A673 (cell line): ENCODE results near the gene SIGLEC10. TPM values are rescaled to one million over a fixed set of nuclear protein-coding genes. Genes with fewer than 3 reads are reported as not detected.

ENCODE experiments used
- BruUV-seq: library from RNA; stranded (reverse); fragments of 400-500 nt; replicated peaks from 2 replicates; lab custom pipeline; 2021; lab: Mats Ljungman, UMichigan
- CTCF ChIA-PET: fragments of 300-600 bp; sonication (Branson Sonifier 250); formaldehyde crosslinking; loops from one replicate; lab custom pipeline; 2022; ENCODE audit warnings: antibody characterized with exemption; lab: Charles Lee
- POLR2A ChIA-PET: fragments of 300-600 bp; sonication (Branson Sonifier 250); formaldehyde crosslinking; loops from one replicate; lab custom pipeline; 2022; ENCODE audit warnings: antibody characterized with exemption; ENCODE audit not compliant: low non-redundant PET; lab: Charles Lee
- DNase-seq: peaks from one replicate; pipeline ENCODE4 v3.0.0-alpha.2; 2015; ENCODE audit warnings: low spot score
- H3K27ac ChIP-seq: fragments of 200-600 bp; sonication (generic); 2 replicates; pipeline ENCODE4 v1.5.1; 2016; ENCODE audit warnings: mixed run types, low read depth, mild to moderate bottlenecking, mixed read lengths, antibody characterized with exemption, low read length; ENCODE audit not compliant: poor library complexity, severe bottlenecking
- H3K27me3 ChIP-seq: fragments of 200-600 bp; sonication (generic); replicated peaks from 2 replicates; pipeline ENCODE4 v1.6.1; 2017; ENCODE audit warnings: mixed run types, low read depth, mild to moderate bottlenecking, mixed read lengths, antibody characterized with exemption, low read length; ENCODE audit not compliant: insufficient read depth, poor library complexity
- H3K36me3 ChIP-seq: fragments of 200-600 bp; sonication (generic); 2 replicates; pipeline ENCODE4 v1.6.1; 2016; ENCODE audit warnings: mixed run types, mild to moderate bottlenecking, mixed read lengths, antibody characterized with exemption, low read length; ENCODE audit not compliant: insufficient read depth, poor library complexity, severe bottlenecking
- H3K4me1 ChIP-seq: fragments of 200-600 bp; sonication (generic); 2 replicates; pipeline ENCODE4 v1.6.1; 2017; ENCODE audit warnings: mixed run types, mild to moderate bottlenecking, mixed read lengths, antibody characterized with exemption, low read length; ENCODE audit not compliant: insufficient read depth, poor library complexity, severe bottlenecking
- H3K4me3 ChIP-seq: fragments of 200-600 bp; sonication (generic); 2 replicates; pipeline ENCODE4 v1.5.1; 2016; ENCODE audit warnings: low read depth, mixed run types, mild to moderate bottlenecking, mixed read lengths, low read length; ENCODE audit not compliant: poor library complexity, severe bottlenecking
- H3K9me3 ChIP-seq: fragments of 200-600 bp; sonication (generic); 2 replicates; pipeline ENCODE4 v1.6.1; 2016; ENCODE audit warnings: mixed run types, low read depth, mild to moderate bottlenecking, mixed read lengths, antibody characterized with exemption, low read length; ENCODE audit not compliant: poor library complexity, severe bottlenecking
- EZH2 ChIP-seq: fragments of 200-600 bp; sonication (generic); IDR thresholded peaks from 2 replicates; pipeline ENCODE4 v1.6.1; 2017; ENCODE audit warnings: borderline replicate concordance, low read depth, mild to moderate bottlenecking, mixed read lengths, antibody characterized with exemption, low read length; ENCODE audit not compliant: poor library complexity, severe bottlenecking
- intact Hi-C: fragments of 100-400 bp; cut with micrococcal nuclease; formaldehyde crosslinking; loops from one replicate; pipeline ENCODE4 v1.10.0; 2022; ENCODE audit not compliant: unreplicated experiment
- total RNA-seq: library from RNA; stranded (reverse); gene quantifications from 2 replicates; pipeline ENCODE4 v1.2.3, GENCODE V29; 2021
- TF ChIP-seq, protein P1 (sequence below): fragments of 300-800, 200-600 bp; sonication (generic); conservative IDR thresholded peaks from 2 replicates; pipeline ENCODE4 v1.5.1; 2017; ENCODE audit warnings: low read depth, mild to moderate bottlenecking, antibody characterized with exemption, low read length, moderate library complexity, mixed read lengths

SIGLEC10 gene
- total RNA-seq, 1 experiment from 2014 or later = not detected

DNA sequence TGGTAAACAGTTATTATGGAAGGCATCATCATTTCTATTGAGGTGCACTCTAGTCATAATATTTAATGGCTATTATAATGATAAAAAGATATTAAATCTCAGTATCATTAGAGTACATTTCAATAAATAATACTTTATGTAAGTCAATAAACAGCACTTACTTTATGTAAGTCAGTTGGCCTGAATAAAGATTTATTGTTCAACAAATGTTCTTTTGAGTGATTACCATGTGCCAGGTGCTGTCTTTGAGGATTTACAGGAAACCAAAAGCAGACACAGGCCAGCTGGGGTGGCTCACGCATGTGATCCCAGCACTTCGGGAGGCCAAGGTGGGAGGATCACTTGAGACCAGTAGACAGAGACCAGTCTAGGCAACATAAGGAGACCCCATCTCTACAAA lies 40.0 kb downstream of the SIGLEC10 start:
- ChIA-PET POLR2A (no interaction called here), CTCF (no interaction called here)
- BruUV-seq = no TSS peak
- no peaks in the 10 kb centered on the region for H3K4me1 ChIP-seq
- no peaks in the 10 kb centered on the region for H3K9me3 ChIP-seq
- intact Hi-C loops = no loop called here
- H3K27me3 ChIP-seq = no peaks in the 10 kb centered on the region
- no peaks in the 10 kb centered on the region for H3K36me3 ChIP-seq
- no peak overlapping the region for H3K27ac ChIP-seq
- no peak for TF ChIP-seq EZH2
- TF ChIP-seq, protein P1, sequence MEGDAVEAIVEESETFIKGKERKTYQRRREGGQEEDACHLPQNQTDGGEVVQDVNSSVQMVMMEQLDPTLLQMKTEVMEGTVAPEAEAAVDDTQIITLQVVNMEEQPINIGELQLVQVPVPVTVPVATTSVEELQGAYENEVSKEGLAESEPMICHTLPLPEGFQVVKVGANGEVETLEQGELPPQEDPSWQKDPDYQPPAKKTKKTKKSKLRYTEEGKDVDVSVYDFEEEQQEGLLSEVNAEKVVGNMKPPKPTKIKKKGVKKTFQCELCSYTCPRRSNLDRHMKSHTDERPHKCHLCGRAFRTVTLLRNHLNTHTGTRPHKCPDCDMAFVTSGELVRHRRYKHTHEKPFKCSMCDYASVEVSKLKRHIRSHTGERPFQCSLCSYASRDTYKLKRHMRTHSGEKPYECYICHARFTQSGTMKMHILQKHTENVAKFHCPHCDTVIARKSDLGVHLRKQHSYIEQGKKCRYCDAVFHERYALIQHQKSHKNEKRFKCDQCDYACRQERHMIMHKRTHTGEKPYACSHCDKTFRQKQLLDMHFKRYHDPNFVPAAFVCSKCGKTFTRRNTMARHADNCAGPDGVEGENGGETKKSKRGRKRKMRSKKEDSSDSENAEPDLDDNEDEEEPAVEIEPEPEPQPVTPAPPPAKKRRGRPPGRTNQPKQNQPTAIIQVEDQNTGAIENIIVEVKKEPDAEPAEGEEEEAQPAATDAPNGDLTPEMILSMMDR = no peak
- no peak for DNase-seq
- no peak overlapping the region for H3K4me3 ChIP-seq

DNA sequence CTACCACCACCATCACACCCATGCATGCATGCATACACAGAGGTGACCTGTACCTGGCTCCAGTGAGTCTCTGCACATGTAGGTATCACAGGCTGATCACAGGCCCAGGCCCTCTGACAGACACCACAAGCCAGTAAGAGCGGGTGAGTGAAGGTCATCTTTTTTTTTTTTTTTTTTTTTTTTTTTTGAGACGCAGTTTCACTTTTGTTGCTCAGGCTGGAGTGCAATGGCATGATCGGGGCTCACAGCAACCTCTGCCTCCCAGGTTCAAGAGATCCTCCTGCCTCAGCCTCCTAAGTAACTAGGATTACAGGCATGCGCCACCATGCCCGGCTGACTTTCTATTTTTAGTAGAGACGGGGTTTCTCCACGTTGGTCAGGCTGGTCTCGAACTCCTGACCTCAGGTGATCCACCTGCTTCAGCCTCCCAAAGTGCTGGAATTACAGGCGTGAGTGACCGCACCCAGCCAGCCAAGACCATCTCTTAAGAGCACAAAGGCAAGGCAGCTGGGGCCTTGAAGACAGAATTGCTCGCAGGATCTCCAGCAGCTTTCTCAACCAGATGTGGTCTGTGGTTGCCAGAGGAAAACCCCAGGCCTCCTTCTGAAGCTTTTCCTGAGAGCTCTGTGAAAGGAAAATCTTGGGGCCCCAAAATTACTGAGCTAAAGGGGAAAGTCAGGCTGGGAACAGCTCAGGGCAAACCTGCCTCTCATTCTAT lies 41.8 kb downstream of the SIGLEC10 start:
- no peaks in the 10 kb centered on the region for H3K36me3 ChIP-seq
- BruUV-seq = no TSS peak
- no peaks in the 10 kb centered on the region for H3K9me3 ChIP-seq
- H3K4me1 ChIP-seq = no peaks in the 10 kb centered on the region
- ChIA-PET CTCF (no interaction called here), POLR2A (no interaction called here)
- no peak overlapping the region for H3K4me3 ChIP-seq
- no peak for DNase-seq
- no peaks in the 10 kb centered on the region for H3K27me3 ChIP-seq
- no peak for TF ChIP-seq EZH2
- TF ChIP-seq, protein P1 = no peak
- H3K27ac ChIP-seq = no peak overlapping the region
- intact Hi-C loops = no loop called here

DNA sequence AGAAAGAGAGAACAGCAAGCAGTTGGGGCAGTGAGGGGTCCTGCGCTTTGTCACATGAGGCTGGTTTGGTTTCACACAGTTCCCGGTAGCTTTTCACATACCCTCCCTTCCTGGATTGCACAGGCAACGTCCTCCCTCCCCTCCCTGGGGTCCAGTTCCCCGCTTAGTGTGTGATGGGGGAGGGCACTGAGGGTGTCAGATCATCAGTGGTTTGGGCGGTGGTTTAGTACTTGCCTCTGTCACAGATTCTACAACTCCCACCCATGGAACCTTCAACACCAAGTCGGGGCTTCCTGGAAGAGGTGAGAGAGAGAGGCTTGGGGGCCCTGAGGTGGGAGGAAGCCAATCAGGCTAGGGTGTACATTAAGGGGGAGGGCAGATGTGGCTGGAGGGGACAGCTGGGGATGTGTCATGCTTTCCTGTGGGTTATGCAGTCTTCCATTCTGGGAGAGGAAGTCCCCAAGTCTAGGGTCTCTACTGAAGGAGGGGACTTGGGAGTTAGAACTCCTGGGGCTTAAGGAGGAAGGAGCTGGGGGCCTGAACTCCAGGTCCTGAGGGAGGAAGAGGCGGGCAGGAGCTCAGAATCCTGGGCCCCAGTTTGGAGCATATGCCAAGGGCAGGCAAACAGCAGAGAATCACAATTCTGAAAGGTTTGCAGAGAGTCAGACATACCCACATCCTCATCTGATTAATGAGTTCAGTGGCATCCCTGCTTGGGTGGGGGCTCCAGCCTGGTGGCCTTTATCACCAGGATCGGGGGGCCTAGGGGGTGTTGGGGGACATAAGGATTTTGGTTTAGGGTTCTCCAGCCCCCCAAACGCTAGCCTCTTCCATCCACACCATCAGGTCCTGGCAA lies 44.6 kb downstream of the SIGLEC10 start, which contains the start of gene NKG7:
NKG7 (minus strand) TSS at position 6 of the 856 bp plus-strand sequence. CDS start 119 bp downstream, outside the sequence.
- H3K27me3 ChIP-seq = no peaks in the 10 kb centered on the region
- H3K4me1 ChIP-seq = peaks cover 5% of the 10 kb centered on the region
- no TSS peak for BruUV-seq
- ChIA-PET CTCF (no interaction called here), POLR2A (no interaction called here)
- no peaks in the 10 kb centered on the region for H3K36me3 ChIP-seq
- no peak within 1 kb of the TSS for H3K27ac ChIP-seq
- no peak for TF ChIP-seq EZH2
- TF ChIP-seq, protein P1 = no peak
- H3K9me3 ChIP-seq = no peaks in the 10 kb centered on the region
- intact Hi-C loops = no loop called here
- H3K4me3 ChIP-seq = no peak within 1 kb of the TSS
- no peak for DNase-seq
